GM12873 (cell line): ENCODE results near the gene RNF157.

ENCODE experiments used
- TF ChIP-seq, protein P1 (sequence below): IDR thresholded peaks from 2 replicates; pipeline ENCODE4 v1.5.1; 2012; ENCODE audit warnings: low read depth, mild to moderate bottlenecking, moderate library complexity, low read length, control low read depth; ENCODE audit not compliant: insufficient read depth; ENCODE audit errors: missing control alignments

Gene RNF157

DNA sequence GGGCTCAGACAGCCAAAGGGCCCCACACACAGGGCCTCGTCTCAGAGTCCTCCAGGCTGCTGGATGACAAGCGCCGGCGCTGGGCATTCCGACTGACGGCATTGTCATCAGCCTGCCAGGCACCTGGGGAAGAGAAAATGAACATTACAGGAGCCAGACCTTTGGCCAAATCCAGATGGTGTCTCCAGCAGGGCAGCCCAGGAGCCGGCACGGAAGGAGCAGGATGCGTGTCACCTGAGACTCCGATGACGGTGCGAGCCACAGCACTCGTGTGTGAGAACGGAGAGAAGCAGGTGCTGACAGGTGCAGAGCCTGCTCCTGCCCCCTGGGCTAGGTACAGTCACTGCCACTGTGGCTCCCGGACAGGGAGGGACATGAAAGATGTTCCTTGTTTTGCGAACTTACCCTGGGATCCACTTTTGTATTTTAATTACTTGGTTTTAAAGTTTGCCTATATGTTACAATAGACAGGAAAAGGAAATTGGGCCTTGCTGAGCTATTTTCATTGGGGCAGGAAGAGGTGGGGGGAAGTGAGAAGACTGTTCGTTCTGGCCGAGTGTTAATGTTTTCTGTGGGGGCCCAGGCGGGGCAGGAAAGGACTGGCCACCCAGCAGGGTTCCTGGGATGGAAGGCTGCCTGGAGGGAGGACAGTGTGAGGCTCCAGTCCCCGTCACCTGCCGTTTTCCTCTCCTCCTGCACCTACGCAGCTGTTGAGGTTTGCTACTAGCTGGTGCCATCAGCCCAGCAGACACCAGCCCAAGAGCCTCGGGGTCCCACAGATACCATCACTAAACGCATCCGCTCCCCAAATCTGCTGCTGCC lies 94.9 kb downstream of the RNF157 start:
- TF ChIP-seq, protein P1, sequence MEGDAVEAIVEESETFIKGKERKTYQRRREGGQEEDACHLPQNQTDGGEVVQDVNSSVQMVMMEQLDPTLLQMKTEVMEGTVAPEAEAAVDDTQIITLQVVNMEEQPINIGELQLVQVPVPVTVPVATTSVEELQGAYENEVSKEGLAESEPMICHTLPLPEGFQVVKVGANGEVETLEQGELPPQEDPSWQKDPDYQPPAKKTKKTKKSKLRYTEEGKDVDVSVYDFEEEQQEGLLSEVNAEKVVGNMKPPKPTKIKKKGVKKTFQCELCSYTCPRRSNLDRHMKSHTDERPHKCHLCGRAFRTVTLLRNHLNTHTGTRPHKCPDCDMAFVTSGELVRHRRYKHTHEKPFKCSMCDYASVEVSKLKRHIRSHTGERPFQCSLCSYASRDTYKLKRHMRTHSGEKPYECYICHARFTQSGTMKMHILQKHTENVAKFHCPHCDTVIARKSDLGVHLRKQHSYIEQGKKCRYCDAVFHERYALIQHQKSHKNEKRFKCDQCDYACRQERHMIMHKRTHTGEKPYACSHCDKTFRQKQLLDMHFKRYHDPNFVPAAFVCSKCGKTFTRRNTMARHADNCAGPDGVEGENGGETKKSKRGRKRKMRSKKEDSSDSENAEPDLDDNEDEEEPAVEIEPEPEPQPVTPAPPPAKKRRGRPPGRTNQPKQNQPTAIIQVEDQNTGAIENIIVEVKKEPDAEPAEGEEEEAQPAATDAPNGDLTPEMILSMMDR: peak; percentile 1

DNA sequence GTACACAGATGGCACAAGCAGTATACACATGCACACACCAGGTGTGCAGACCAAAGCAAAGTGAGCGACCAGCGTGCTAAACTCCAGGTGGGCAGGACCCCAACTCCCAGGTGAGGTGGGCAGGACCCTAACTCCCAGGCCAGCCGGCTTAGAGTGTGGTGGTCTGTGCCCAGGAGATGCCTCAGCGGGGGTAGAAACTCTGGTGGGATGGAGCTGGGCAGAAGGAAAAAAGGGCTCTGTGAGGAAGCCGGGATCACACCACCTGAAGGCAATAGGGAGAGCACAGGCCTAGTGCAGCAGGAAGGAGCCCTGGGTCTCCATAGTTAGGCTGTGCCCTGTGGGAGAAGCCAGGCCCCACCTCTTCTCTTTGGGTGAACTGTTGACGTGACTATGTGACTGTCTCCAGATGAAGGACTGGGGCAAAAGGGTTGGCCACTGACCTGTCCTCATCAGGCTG lies 97.7 kb downstream of the RNF157 start:
- TF ChIP-seq, protein P1: no peak

DNA sequence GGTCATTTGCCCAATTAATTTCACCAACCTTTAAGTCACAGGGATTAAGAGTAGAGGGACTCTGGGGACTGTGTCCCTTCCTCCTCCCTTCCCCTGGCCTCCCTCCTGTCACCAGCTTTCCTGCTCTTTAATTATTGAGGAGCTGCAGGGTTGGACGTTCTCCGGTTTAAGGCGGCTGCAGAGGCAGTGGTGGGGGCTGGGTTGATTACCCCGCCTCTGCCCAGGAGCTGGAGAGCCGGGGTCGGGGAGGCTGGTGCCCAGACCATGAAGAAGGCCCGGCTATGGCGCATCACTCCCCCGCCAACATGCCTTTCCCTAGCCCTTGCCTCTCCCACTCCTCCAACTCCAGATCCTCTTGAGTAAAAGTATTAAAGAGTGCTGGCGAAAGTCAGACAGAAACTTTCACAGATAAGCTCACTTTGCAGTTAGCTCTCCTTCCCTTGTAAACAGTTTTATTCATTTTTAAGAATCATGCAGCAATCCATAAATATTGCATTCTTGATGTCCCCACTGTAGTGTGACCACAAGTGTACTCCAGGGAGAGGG lies 98.2 kb downstream of the RNF157 start:
- TF ChIP-seq, protein P1: no peak

DNA sequence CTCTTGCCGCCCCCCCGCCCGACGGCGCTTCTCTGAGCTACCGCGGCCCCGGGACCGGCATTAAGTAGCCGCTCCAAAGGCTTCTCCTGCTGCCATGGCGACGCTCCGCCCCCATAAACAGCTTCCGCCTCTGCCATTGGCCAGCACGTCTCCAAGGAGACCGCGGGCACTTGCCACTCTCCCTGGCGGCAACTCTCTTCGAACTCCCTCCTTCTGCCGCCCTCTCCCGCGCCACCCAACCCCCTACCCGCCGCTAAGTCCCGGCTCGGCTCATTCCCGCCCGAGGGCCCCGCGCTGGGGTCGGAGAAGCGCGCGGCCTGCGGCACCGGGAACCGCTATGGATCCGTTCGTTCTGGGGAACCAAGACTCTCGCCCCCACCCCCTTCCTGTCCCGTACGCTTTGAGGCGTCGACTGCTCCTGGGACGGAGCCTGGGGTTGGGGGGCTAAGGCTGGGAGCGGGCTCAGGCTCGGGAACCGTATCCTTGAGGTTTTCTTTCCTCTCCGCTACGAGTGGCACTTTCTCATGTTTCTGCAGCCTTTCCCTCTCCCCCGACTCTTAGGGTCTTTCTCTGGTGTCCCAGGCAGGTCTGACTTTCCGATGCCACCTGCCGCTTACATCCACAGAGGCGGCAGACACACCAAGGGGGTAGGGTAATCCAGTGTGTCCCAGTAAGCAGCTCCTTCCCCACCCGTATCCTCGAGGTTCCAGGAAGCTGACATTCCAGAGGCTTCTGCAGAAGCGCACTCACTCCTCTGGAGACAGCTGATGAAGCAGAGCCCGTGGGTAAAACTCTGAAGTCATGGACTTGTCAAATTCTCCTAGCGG lies 98.9 kb downstream of the RNF157 start, which contains the start of gene FOXJ1:
FOXJ1 (minus strand) TSS at position 34 of the 827 bp plus-strand sequence. CDS start 850 bp downstream, outside the sequence.
- TF ChIP-seq, protein P1: no peak

DNA sequence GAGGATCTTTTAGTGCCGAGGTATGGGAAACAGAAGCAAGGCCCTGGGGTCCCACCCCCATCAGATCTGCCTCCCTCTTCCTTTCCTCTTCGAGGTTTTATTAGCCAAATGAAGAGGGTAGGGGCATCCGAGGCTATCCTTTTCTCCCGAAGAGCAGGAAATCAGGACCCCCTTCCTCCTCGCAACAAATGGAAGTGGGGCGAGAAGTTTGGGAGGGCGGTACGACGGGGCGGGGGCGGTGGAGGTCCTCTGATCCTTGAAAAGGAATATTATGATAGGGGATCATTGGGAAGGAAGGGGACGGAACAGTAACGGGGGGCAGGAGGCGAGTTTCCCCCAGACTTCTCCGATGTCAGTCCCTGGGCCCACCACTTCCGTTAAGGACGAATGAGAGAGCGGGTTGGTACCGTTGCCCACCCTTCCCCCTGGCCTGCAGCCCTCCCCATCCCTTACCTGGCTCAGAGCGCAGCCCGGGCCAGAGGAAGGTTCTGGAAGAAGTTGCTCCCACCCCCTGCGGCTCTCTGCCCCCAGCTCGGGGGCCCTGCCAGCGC lies 99.6 kb downstream of the RNF157 start:
- TF ChIP-seq, protein P1: no peak

DNA sequence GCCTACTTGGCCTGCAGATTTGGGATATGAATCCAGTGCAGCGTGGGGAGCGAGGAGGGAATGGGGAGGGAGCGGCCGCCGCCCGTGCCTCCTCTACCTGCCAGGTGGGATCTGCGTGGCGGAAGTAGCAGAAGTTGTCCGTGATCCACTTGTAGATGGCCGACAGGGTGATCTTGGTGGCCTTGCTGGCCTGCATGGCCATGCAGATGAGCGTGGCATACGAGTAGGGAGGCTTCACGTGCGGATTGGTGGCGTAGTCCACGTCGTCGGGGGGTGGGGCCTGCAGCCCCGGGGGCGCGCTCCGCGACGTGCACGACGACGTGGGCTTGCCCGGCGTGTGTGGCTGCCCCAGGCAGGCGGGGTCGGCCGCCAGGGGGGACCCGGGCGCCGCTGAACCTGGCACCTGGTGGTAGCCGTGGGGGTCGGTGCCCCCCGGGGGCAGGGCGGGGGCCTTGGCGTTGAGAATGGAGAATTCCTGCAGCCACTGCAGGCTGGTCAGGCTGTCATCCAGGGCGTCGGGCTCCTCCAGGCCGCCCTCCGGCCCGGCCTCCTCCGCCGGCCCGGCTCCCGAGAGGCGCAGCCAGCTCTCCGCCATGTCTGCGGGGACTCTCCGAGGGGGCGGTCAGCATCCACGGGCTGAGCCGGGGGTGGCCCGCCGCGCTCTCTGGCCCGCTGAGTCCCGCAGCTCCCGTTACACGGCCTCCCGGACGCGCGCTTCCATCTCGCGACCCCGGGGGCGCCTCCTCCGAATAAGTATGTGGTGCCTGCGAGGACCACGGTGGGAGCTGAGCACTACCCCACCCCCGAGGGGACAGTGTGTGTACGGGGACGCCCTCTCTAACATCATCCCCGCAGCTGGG lies 100.3 kb downstream of the RNF157 start:
- TF ChIP-seq, protein P1: peak; percentile 27
